ENCODE data around the gene RACK1. TPM values are rescaled to one million over a fixed set of nuclear protein-coding genes. Genes with fewer than 3 reads are reported as not detected.
A peak's percentile ranks its signal among the peaks of the same experiment; 100 is the strongest.

RACK1 gene
- total RNA-seq, 2 experiments from 2014 or later, result 2,077 to 5,614 TPM

GRCh38 chr5:181231432-181231831 is 12.3 kb downstream of the RACK1 start:
- intact Hi-C loops (cut with micrococcal nuclease; ENCODE audit: unreplicated experiment), result no loop called here
- Histone ChIP-seq H3K4me2 (ENCODE audit: low read length) (no peak overlapping the region), H3K9me2 (ENCODE audit: insufficient read depth, low read length) (no peaks in the 10 kb centered on the region), H3K4me3 (ENCODE audit: low read depth, low read length, poor library complexity, severe bottlenecking) (no peak overlapping the region), H3K36me3 (ENCODE audit: insufficient read depth, low read length) (peaks cover 93% of the 10 kb centered on the region), H3K9me3 (ENCODE audit: low read length) (no peaks in the 10 kb centered on the region), H3K27ac (ENCODE audit: low read depth, low read length, poor library complexity, severe bottlenecking) (no peak overlapping the region), H3K79me2 (ENCODE audit: insufficient read depth, low read depth, low read length) (peaks cover 8% of the 10 kb centered on the region; the same call in 1 of the 2 replicates), H4K20me1 (ENCODE audit: insufficient read depth, low read length) (no peaks in the 10 kb centered on the region; the same call in 1 of the 2 replicates), H3K4me1 (ENCODE audit: insufficient read depth, low read length, poor library complexity, severe bottlenecking) (peaks cover 21% of the 10 kb centered on the region), H2AFZ (ENCODE audit: low read length) (no peak overlapping the region)
- ChIA-PET CTCF (ENCODE audit: unreplicated experiment) (no interaction called here), POLR2A (no interaction called here)
- no peak for DNase-seq (ENCODE audit: low spot score)
- TF ChIP-seq EZH2phosphoT487 (IDR thresholded peaks at IDR 0.05; ENCODE audit: borderline replicate concordance, low read depth, low read length) (no peak), CTCF (conservative IDR thresholded peaks at IDR 0.05; ENCODE audit: low read length) (no peak)
- no TSS peak for BruUV-seq (replicated peaks)

- peaks cover 16% of the 10 kb centered on the region for H3K79me2 ChIP-seq (ENCODE audit: insufficient read depth, low read depth, low read length)
- H4K20me1 ChIP-seq (ENCODE audit: insufficient read depth, low read length), result peaks cover under 1% of the 10 kb centered on the region
- CTCF ChIA-PET (ENCODE audit: unreplicated experiment), result no interaction called here
- TF ChIP-seq EZH2phosphoT487 (IDR thresholded peaks at IDR 0.05; ENCODE audit: borderline replicate concordance, low read depth, low read length) (no peak), CTCF (conservative IDR thresholded peaks at IDR 0.05; ENCODE audit: low read length) (no peak)
- H3K9me2 ChIP-seq (ENCODE audit: insufficient read depth, low read length), result no peaks in the 10 kb centered on the region
- H3K4me1 ChIP-seq (ENCODE audit: insufficient read depth, low read length, poor library complexity, severe bottlenecking), result peaks cover 30% of the 10 kb centered on the region
- peak overlapping the region; percentile 4; the same call in 1 of the 2 replicates for H3K4me2 ChIP-seq (ENCODE audit: low read length)
- no TSS peak for BruUV-seq (replicated peaks)
- no peak for DNase-seq (ENCODE audit: low spot score)
- H3K4me3 ChIP-seq (ENCODE audit: low read depth, low read length, poor library complexity, severe bottlenecking), result no peak overlapping the region
- H2AFZ ChIP-seq (ENCODE audit: low read length), result no peak overlapping the region
- H3K36me3 ChIP-seq (ENCODE audit: insufficient read depth, low read length), result peaks cover 91% of the 10 kb centered on the region
- H3K27ac ChIP-seq (ENCODE audit: low read depth, low read length, poor library complexity, severe bottlenecking), result peak overlapping the region; percentile 15
- POLR2A ChIA-PET, result no interaction called here
- no peaks in the 10 kb centered on the region for H3K9me3 ChIP-seq (ENCODE audit: low read length)
- intact Hi-C loops (cut with micrococcal nuclease; ENCODE audit: unreplicated experiment), result no loop called here
Measured at GRCh38 chr5:181230551-181230950, 13.2 kb downstream of the RACK1 start.

- Histone ChIP-seq H3K4me2 (ENCODE audit: low read length) (peak overlapping the region; percentile 3; the same call in 1 of the 2 replicates), H3K36me3 (ENCODE audit: insufficient read depth, low read length) (peaks cover 91% of the 10 kb centered on the region), H2AFZ (ENCODE audit: low read length) (no peak overlapping the region), H3K9me3 (ENCODE audit: low read length) (no peaks in the 10 kb centered on the region), H3K4me1 (ENCODE audit: insufficient read depth, low read length, poor library complexity, severe bottlenecking) (peaks cover 36% of the 10 kb centered on the region), H3K9me2 (ENCODE audit: insufficient read depth, low read length) (no peaks in the 10 kb centered on the region), H4K20me1 (ENCODE audit: insufficient read depth, low read length) (peaks cover 5% of the 10 kb centered on the region), H3K27ac (ENCODE audit: low read depth, low read length, poor library complexity, severe bottlenecking) (peak overlapping the region; percentile 15), H3K79me2 (ENCODE audit: insufficient read depth, low read depth, low read length) (peaks cover 22% of the 10 kb centered on the region), H3K4me3 (ENCODE audit: low read depth, low read length, poor library complexity, severe bottlenecking) (no peak overlapping the region)
- no peak for DNase-seq (ENCODE audit: low spot score)
- ChIA-PET CTCF (ENCODE audit: unreplicated experiment) (no interaction called here), POLR2A (interaction anchor here (0.6 kb wide), 2 partner anchors 20 to 983 kb away, joined by 3 to 4 read pairs; no protein-coding TSS in a partner anchor)
- BruUV-seq (replicated peaks), result no TSS peak
- TF ChIP-seq EZH2phosphoT487 (IDR thresholded peaks at IDR 0.05; ENCODE audit: borderline replicate concordance, low read depth, low read length), result no peak
- no peak for TF ChIP-seq CTCF (conservative IDR thresholded peaks at IDR 0.05; ENCODE audit: low read length)
- intact Hi-C loops (cut with micrococcal nuclease; ENCODE audit: unreplicated experiment), result no loop called here
Measured at GRCh38 chr5:181229996-181230395, 13.7 kb downstream of the RACK1 start.
